Suprapubic skin (tissue), 4 donors: ENCODE measurements around the gene PAF1.

Experiments
- CTCF ChIP-seq, 2 donors: fragments of 200-600 bp in 1 of 2; fragments of 450-650 bp in 1 of 2; sonication (generic) in 1 of 2; IDR thresholded peaks; one replicate each; pipeline ENCODE4 v1.5.1; 2016 to 2019; ENCODE audit warnings: antibody characterized with exemption in 2 of 2, mild to moderate bottlenecking in 1 of 2, moderate library complexity in 1 of 2
- POLR2A ChIP-seq, 2 donors: fragments of 450-650 bp; IDR thresholded peaks; one replicate each; pipeline ENCODE4 v1.6.1; 2017; ENCODE audit warnings: antibody characterized with exemption in 2 of 2, mild to moderate bottlenecking in 2 of 2, moderate library complexity in 2 of 2
- POLR2AphosphoS5 ChIP-seq, 3 donors: sonication (generic); formaldehyde crosslinking; IDR thresholded peaks; one replicate each; pipeline ENCODE4 v1.6.1; 2017; ENCODE audit warnings: antibody characterized with exemption in 3 of 3

DNA sequence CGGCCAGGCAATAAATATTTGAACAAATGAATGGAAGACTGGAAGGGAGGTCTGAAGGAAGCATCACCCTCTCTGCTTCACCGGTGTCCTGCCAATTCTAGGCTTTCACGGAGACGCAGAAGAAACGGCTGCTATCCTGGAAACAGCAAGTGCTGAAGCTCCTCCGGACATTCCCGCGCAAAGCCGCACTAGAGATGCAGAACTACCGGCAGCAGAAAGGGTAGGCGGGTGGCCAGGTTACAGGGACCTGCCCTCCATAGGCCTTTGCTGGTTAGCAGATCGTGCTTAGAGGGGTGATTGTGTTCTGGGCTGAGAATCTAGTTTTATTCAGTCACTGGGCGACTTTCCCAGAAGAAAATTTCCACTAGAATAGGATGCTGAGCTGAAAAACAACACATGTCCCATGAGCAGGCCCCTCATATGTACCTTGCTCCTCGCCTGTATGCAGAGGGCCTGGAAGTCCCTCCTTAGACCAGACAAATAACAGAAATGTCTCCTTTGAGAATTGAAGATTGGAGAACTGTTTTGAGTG, 11.0 kb downstream of the PAF1 start:
- TF ChIP-seq POLR2AphosphoS5 (IDR thresholded peaks at IDR 0.05), result no peak
- no peak for TF ChIP-seq CTCF (IDR thresholded peaks at IDR 0.05)
- TF ChIP-seq POLR2A (IDR thresholded peaks at IDR 0.05), result no peak
